ENCODE data around the gene SLIT1. TPM values are rescaled to one million over a fixed set of nuclear protein-coding genes. Genes with fewer than 3 reads are reported as not detected.

The SLIT1 gene
- total RNA-seq, 1 donor from 2014 or later: 25.5 TPM

DNA sequence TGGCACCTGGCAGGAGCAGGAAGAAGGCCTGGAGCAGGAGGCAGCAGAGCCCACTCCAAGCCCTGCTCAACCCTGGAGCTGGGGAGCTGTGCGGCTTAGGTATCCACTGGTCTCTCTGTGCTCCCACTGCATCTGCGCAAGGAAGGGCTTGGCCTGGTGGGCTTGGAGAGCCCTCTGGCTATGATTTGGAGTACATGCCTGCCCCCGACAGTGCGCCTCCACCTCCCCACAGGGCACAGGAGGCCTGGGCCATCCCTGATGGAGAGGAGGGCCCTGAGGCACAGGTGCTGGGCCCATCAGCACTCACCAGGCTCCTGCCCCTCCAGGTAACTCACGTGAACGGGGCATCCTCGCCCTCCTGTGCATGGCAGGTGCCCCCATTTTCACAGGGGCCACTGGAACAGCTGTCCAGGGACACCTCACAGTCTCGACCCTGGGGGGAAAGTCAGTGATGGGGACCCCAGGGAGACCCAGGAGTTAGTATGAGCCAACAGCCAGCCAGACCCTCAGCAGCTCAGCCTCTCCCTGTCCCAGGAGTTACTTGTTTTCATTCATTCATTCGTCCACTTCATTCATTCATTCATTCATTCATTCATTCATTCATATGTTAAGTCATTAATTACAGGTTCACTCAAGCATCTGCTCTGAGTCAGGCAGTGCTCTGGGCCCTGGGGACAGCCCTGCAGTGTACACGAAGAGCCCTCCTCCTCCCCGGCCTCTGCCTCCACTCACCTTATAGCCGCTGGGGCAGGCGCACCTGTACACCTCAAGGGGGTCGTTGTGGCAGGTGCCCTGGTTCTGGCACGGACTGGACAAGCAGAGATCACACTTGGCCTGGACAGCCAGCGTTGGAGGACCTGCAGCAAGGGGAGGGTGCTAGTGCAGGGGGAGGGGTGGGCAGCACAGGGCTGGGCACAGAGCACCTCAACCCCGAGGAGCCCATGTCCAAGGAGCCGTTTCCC lies 167.2 kb downstream of the SLIT1 start:
- no peak overlapping the region for H3K27ac Mint-ChIP-seq
- H3K36me3 Mint-ChIP-seq (ENCODE audit: insufficient read depth): no peaks in the 10 kb centered on the region
- no peaks in the 10 kb centered on the region for H3K9me3 Mint-ChIP-seq (ENCODE audit: low read depth)
- peaks cover 2% of the 10 kb centered on the region for H3K4me1 Mint-ChIP-seq (ENCODE audit: low read depth)
- TF ChIP-seq, protein P1, sequence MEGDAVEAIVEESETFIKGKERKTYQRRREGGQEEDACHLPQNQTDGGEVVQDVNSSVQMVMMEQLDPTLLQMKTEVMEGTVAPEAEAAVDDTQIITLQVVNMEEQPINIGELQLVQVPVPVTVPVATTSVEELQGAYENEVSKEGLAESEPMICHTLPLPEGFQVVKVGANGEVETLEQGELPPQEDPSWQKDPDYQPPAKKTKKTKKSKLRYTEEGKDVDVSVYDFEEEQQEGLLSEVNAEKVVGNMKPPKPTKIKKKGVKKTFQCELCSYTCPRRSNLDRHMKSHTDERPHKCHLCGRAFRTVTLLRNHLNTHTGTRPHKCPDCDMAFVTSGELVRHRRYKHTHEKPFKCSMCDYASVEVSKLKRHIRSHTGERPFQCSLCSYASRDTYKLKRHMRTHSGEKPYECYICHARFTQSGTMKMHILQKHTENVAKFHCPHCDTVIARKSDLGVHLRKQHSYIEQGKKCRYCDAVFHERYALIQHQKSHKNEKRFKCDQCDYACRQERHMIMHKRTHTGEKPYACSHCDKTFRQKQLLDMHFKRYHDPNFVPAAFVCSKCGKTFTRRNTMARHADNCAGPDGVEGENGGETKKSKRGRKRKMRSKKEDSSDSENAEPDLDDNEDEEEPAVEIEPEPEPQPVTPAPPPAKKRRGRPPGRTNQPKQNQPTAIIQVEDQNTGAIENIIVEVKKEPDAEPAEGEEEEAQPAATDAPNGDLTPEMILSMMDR (IDR thresholded peaks at IDR 0.05; ENCODE audit: unreplicated experiment): no peak
- no peak for DNase-seq (ENCODE audit: low spot score, unreplicated experiment)
- H3K27me3 Mint-ChIP-seq: no peaks in the 10 kb centered on the region
- H3K4me3 Mint-ChIP-seq (ENCODE audit: low read depth): no peak overlapping the region

DNA sequence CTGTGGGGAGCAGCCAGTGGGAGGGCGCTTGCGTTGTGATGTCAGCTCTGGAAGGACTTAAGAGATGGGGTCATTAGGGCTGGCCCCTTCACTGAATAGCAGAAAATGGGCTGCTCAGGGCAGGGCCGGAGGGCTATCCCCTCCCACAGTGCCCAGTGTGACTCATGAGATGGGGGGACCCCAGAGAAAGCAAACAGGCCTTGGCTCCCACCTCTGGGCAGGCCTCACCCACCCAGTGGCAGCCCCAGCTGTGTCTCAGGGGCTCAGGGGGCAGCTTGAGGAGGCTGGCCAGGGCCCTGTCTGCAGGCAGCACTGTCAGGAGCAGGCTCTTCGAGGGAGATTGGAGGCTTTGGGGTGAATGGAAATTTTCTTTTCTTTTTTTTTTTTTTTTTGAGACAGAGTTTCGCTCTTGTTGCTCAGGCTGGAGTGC lies 168.3 kb downstream of the SLIT1 start:
- no peak for DNase-seq (ENCODE audit: low spot score, unreplicated experiment)
- Mint-ChIP-seq H3K4me3 (ENCODE audit: low read depth) (no peak overlapping the region), H3K27me3 (no peaks in the 10 kb centered on the region), H3K36me3 (ENCODE audit: insufficient read depth) (no peaks in the 10 kb centered on the region), H3K27ac (no peak overlapping the region), H3K4me1 (ENCODE audit: low read depth) (peaks cover 2% of the 10 kb centered on the region), H3K9me3 (ENCODE audit: low read depth) (no peaks in the 10 kb centered on the region)
- TF ChIP-seq, protein P1 (IDR thresholded peaks at IDR 0.05; ENCODE audit: unreplicated experiment): no peak

DNA sequence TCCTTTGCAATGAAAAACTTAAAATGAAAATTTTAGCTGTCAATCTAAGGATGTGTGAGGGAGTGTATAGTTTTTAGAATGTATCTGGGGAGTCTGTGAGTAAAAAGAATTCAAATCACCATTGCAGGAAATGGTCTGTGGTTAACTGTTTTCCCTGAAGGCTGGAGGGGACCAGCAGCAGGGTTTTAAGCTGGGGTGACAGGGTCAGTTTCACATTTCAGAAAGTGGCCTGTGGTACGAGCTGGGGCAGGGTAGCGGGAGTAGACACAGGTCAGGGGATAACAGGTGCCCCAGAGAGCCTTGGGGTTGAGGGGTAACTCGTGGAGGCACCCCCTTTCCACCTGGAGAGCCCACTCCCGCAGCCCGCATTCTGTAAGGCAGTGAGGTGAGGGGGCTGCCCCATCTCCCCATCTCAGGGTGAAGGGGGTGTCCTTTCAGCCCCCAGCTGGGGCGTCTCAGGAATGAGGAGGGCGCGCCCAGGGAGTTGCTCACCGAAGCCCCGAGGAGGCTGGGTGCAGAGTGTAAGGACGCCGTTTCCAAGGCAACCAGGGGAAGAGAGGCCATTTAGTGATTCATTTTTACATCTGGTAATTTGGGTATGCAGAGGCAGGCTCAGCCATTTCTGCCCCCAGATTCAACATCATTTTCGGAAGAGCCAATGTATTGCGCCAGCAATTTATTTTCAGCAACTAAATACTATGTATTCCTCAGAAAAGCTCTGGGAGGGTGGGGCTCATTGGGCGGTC lies 168.9 kb downstream of the SLIT1 start:
- H3K27ac Mint-ChIP-seq: no peak overlapping the region
- no peaks in the 10 kb centered on the region for H3K36me3 Mint-ChIP-seq (ENCODE audit: insufficient read depth)
- H3K4me1 Mint-ChIP-seq (ENCODE audit: low read depth): peaks cover 2% of the 10 kb centered on the region
- H3K4me3 Mint-ChIP-seq (ENCODE audit: low read depth): no peak overlapping the region
- no peaks in the 10 kb centered on the region for H3K27me3 Mint-ChIP-seq
- no peak for DNase-seq (ENCODE audit: low spot score, unreplicated experiment)
- TF ChIP-seq, protein P1 (IDR thresholded peaks at IDR 0.05; ENCODE audit: unreplicated experiment): no peak
- no peaks in the 10 kb centered on the region for H3K9me3 Mint-ChIP-seq (ENCODE audit: low read depth)

DNA sequence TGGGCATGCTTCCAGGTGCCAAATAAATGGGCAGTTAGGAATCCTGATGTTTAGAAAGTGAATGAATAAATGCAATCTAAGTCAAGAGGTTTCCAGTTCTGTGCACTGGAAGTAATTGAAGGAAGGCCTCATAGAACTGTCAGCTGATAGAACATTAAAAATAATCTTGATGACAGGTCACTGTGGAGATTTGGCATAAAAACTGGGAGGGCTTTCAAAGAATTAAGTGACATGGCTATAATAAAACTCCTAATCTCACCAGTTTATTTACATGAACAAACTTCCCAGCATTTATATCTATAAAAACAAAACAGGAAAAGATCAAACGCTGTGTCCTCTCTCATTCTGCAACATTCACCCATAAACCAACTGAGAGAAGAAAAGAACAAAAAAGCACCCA lies 170.5 kb downstream of the SLIT1 start:
- Mint-ChIP-seq H3K27me3 (no peaks in the 10 kb centered on the region), H3K36me3 (ENCODE audit: insufficient read depth) (peaks cover 2% of the 10 kb centered on the region), H3K9me3 (ENCODE audit: low read depth) (no peaks in the 10 kb centered on the region), H3K4me1 (ENCODE audit: low read depth) (peaks cover 1% of the 10 kb centered on the region), H3K27ac (peak overlapping the region; percentile 88), H3K4me3 (ENCODE audit: low read depth) (no peak overlapping the region)
- TF ChIP-seq, protein P1 (IDR thresholded peaks at IDR 0.05; ENCODE audit: unreplicated experiment): no peak
- DNase-seq (ENCODE audit: low spot score, unreplicated experiment): no peak

DNA sequence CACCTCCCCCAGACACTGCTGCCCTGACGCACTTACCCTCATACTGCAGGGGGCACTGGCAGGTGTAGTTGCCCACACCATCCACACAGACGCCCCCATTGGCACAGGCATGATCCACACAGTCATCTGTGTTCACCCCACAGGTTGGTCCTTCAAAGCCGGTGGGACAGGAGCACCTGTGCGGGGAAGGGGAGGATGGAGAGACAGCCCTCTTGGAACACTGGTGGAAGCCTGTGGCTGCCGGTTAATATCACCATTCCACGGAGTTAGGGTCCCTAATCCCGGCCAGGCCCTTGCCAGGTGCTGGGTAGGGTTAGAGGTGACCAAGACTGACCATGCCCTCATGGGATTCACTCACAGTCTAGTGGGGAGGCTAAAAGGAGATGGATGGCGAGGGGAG lies 171.8 kb downstream of the SLIT1 start:
- TF ChIP-seq, protein P1 (IDR thresholded peaks at IDR 0.05; ENCODE audit: unreplicated experiment): no peak
- no peak overlapping the region for H3K4me3 Mint-ChIP-seq (ENCODE audit: low read depth)
- no peak overlapping the region for H3K27ac Mint-ChIP-seq
- peaks cover 6% of the 10 kb centered on the region for H3K36me3 Mint-ChIP-seq (ENCODE audit: insufficient read depth)
- no peaks in the 10 kb centered on the region for H3K27me3 Mint-ChIP-seq
- no peak for DNase-seq (ENCODE audit: low spot score, unreplicated experiment)
- no peaks in the 10 kb centered on the region for H3K4me1 Mint-ChIP-seq (ENCODE audit: low read depth)
- no peaks in the 10 kb centered on the region for H3K9me3 Mint-ChIP-seq (ENCODE audit: low read depth)
